HG03558 (cell line): ENCODE measurements around the gene TRAT1.

Experiments
- ATAC-seq: cut with Tn5 transposase; IDR thresholded peaks from one replicate; pipeline ENCODE4 v1.9.1; 2021; ENCODE audit warnings: moderate number of reproducible peaks; ENCODE audit not compliant: unreplicated experiment; ENCODE audit errors: extremely low read depth

Gene TRAT1

DNA sequence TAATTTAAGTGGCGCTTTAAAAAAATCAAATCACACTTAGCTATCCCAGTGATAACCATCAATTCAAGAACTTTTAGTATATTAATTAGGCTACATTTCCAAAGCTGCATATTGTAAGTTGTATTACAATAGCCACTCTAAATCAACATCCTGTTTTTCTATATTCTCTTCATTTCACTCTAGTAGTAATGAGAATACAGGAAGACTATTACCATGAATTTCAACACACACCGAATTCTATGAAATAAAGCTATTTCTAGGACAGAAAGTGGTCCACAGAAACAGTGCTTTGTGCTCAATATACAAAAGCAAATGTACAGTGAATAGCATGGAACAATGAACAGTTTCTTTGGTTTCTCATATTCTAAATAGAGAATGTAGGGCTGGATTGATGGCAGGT lies 24.6 kb downstream of the TRAT1 start:
- no peak for ATAC-seq

DNA sequence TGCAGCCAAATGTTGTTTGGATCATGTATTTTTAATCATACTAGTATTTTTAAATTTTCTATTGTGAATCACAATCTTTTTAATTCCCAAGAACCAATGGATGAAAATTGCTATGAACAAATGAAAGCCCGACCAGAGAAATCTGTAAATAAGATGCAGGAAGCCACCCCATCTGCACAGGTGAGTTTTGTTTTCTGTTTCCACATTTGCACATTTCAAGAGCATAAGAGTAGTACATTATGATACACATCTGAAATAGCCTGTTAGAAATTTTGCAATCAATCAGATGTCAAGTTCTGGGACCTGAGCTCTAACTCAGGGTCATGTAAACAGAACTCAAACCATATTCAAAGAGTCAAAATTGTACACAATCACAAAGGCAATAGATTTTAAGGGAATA lies 26.5 kb downstream of the TRAT1 start:
- ATAC-seq = no peak

DNA sequence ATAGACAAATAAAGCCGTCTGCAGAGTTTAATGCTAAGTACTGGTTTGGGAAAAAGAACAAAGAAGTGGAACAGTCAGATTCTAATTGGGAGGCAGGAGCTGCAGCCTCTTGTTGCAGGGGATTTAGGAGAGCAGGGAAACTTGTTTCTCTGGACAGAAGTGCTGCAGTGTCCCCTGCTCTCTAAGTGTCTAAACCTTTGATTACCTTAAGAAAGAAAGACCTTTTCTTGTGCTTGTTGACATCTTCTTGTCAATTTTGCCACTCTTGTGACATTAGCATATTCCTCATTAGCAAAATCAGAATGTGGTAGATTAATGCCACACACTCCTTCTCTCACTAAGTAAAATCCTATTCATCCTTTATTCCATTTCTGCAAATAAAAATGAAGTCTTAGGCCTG lies 38.8 kb downstream of the TRAT1 start:
- no peak for ATAC-seq

DNA sequence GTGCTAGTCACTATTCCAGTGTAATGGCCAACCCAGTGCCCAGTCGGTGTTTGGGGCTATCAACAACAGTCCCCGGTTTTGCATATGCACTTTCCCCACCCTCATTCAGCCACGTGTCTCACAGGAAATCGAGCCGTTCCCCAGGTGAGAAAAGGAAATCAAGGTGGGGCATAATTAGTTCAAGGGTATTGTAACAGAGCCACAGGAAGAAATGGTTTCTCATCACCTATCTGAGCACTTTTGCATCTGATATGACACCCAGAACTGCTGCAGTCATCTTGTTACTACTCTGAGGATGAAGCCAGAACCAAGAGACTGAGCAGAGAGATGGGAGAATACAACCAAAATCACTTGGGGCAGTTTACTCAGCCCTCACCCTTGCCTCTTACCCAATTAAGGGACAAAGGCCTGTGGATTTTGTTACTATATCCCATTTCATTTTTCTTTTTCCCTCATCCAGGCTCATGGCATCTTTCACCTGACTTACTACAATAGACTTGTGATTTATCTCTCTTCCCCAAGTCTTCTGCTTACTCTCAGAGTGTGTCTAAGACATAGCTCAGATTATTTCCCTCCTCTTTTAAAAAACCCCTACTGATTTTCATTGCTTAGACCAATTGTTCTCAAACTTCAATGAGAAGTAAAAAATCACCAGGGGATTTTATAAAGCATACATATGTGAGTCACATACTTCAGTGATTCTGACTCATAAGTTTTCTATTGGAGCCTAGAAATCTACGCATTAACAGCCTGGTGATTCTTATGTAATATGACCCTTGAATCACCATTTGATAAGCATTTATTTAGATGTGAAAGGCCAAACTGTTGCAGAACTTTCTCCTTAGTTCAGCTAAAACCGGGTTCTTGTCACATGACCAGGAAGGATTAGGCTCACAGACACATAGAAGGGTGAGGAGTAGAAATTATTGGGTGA lies 40.5 kb downstream of the TRAT1 start:
- peak; percentile 60 for ATAC-seq

DNA sequence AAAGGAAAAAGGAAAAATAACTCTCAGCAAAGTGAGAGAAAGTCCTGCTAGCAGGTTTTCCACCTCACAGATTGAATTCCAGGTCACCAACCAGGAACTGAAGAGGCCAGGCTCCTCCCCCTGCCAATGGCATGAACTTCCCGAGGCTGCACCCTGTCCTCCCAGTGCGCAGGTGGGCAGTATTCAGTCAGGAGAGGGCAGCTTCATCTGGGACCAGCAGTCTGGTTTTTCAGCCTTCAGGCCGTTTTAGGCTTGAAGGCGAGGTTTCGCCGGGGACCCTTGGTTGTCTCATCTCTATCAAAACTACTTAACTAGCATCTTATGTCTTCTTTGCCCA lies 41.2 kb downstream of the TRAT1 start:
- ATAC-seq = no peak

DNA sequence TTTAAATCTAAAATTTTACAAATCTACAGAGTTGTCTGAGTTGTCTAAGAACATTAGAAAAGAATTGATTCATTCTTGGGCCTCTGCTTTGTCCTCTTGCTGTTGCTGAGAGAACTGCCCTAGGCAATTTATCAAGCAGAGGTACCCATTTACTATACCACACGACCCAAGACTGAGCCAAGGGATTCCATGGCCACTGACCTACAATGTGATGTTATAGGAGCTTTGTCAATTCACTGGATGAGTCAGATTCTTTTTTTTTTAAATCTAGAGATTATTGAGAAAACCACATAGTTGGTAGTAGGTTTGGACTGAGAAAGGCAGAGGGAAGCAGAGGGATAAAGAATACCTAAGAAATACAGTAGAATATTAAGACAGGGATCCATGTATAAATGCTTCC lies 55.3 kb downstream of the TRAT1 start:
- no peak for ATAC-seq

DNA sequence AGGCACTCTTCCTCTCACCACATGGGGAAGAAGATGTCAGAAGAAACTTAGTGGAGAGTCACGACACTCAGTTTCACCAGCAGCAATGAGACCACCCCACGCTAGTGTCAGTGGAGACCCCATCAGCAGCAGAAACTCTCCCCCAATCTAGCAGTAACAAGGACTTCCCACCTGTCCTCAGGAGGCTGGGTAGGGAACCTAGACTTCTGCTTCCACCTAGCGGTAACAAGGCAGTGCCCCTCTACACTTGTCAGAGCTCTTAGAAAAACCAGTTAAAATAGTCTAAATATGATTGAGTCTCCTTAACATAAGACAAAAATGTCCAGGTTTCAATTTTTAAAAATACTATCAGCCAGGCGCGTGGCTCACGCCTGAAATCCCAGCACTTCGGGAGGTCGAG lies 57.3 kb downstream of the TRAT1 start:
- ATAC-seq = no peak

DNA sequence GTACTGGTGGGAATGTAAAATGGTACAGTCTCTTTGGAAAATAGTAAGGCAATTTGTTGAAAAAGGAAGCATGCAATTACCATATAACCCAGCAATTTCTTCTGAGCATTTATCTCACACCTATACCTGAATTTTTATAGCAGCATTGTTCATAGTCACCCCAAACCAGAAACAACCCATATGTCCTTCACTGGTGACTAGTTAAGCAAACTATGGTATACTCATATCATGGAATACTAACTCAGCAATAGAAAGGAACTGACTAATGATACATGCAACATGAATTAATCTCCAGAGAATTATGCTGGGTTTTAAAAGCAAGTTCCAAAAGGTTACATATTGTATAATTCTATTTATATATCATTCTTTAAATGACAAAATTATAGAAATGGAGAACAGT lies 60.2 kb downstream of the TRAT1 start:
- ATAC-seq = no peak

DNA sequence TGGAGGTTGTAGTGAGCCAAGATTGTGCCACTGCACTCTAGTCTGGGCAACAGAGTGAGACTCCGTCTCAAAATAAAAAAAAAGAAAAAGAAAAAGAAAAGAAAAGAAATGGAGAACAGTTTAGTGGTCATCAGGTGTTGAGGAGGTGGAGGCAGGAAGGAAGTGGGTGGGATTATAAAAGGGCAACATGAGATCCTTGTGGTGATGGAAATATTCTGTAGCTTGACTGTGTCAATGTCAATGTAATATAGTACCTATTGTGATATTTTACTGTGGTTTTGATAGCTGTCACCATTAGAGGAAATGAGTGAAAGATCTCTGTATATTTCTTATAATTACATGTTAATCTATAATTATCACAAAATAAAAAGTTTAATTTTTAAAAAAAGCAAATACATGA lies 60.8 kb downstream of the TRAT1 start:
- ATAC-seq = no peak

DNA sequence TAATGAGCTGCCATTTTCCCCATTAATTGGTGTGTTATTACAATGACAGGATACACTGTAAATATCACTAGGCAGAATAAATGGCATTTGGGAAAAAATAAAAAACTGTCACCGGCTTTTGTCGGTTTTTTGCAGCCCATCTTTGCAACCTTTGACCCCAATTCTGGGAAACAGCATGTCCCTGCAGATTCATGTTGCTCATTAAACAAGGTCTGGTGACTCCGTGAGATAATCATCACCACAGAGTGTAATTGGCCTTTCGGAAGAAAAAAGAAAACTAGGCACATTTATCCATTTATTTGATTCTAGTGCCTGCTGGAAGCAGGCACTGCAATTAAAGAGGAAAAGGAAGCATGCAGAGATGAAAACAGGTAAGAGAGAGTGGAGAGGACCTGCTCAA lies 64.5 kb downstream of the TRAT1 start:
- no peak for ATAC-seq

DNA sequence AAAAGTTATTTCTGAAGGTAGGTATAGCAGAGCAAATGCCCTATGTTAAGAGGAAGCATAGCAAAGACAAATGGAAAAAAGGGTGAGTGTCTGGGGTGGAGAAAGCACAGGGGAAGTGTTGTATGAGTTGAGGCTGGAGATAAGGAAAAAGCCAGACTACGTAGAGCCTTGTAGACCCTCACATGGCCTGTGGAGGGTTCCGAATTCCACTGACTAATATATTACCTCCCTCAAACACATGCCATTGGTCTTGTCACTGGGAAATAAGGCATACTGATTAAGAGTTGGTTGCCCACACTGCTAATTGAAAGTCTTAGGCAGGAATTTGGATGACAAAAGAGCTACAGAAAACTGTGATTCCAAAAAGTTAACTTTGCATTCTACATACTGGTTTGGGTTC lies 65.2 kb downstream of the TRAT1 start:
- ATAC-seq = no peak

DNA sequence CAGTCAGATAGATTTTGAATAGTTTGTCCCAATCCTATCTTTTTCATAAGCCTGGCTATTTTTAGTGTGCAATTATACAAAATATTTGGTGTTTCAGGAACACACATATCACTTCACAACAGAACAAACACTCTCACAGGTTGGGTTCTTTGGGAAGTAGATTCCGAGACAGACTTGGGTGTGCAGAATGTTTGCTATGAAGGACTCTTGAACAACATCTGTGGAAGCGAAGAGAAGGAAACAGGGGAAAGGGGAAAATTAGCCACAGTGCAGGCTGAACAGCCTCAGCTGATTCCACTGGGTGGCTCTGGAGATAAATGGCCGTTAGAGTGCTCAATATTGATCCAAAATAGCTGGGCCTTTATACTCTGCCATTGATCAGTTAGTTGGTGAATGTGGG lies 69.2 kb downstream of the TRAT1 start:
- no peak for ATAC-seq

DNA sequence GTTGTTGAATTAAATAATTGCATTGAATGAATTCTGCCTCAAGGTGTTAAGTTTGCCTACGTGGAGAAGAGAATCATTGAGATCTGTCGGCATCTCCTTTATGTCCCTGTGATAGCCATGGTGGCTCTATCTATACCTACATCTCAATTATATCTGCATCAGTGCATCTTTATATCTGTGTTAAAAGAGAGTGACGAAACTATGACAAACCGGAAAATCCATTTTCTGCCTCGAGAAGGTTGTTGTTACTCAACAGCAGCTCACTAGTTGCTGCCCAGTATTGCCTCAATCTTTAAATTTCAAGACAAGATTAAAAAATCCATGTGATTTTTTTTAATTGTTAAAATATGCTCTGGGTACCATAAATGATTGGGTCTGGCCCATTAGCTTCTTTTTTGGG lies 72.4 kb downstream of the TRAT1 start:
- no peak for ATAC-seq

DNA sequence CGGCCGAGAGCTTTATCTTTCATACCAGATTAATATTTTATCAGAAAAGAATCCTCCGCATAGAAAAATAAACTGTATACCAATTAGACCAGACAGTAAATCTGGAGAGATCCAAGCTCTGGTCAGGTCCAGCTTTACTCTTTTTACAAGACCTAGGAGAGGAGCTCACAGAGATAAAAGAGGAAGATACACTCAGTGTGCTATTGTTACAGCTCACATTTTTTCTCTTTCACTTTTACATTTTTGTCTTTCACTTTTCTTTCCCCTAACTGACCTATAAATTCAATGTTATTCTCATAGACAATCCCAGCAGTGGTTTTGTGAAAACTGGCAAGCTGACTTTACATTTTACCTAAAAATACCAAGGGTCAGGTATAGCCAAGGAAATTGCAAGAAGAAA lies 75.3 kb downstream of the TRAT1 start:
- ATAC-seq = no peak

DNA sequence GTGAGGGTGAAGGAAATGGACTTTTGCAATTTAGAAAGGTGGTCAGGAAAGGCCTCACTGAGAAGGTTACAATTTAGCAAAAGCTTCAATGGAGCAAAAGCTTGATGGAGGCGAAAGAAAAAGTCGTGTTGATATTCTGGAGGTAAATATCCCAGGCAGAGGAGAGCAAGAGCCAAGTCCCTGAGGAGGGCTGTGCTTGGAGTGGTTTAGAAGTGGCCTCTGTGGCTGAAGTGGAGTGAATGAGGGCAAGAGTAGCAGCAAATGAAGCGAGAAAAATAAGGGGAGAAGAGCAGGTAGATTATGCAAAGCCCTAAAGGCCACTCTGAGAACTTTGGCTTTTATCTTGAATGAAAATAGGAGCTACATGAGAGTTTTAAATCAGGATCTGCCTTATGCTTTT lies 76.9 kb downstream of the TRAT1 start:
- ATAC-seq = no peak
